Measurements from ENCODE around the gene TGFBR3.

The TGFBR3 gene

GRCh38 chr1:91778964-91779363, 107.0 kb downstream of the TGFBR3 start:
- Histone ChIP-seq H3K4me3 (ENCODE audit: low read length) (no peak overlapping the region), H3K4me1 (ENCODE audit: control insufficient read depth, low read depth, low read length) (peaks cover 20% of the 10 kb centered on the region), H3K36me3 (ENCODE audit: control insufficient read depth, low read depth, low read length) (no peaks in the 10 kb centered on the region), H3K27me3 (ENCODE audit: control insufficient read depth, insufficient read depth, low read length) (no peaks in the 10 kb centered on the region), H3K27ac (ENCODE audit: low read length) (peak overlapping the region; percentile 30), H3K9ac (ENCODE audit: low read length) (no peak overlapping the region), H3K9me3 (ENCODE audit: control insufficient read depth, low read depth, low read length) (no peaks in the 10 kb centered on the region)

- H3K4me3 ChIP-seq (ENCODE audit: low read length), result no peak overlapping the region
- H3K4me1 ChIP-seq (ENCODE audit: control insufficient read depth, low read depth, low read length), result peaks cover 20% of the 10 kb centered on the region
- H3K9ac ChIP-seq (ENCODE audit: low read length), result no peak overlapping the region
- H3K36me3 ChIP-seq (ENCODE audit: control insufficient read depth, low read depth, low read length), result no peaks in the 10 kb centered on the region
- H3K27me3 ChIP-seq (ENCODE audit: control insufficient read depth, insufficient read depth, low read length), result no peaks in the 10 kb centered on the region
- no peak overlapping the region for H3K27ac ChIP-seq (ENCODE audit: low read length)
- H3K9me3 ChIP-seq (ENCODE audit: control insufficient read depth, low read depth, low read length), result no peaks in the 10 kb centered on the region
Observed at GRCh38 chr1:91777630-91778300, 108.2 kb downstream of the TGFBR3 start.

- Histone ChIP-seq H3K4me3 (ENCODE audit: low read length) (no peak overlapping the region), H3K9me3 (ENCODE audit: control insufficient read depth, low read depth, low read length) (no peaks in the 10 kb centered on the region), H3K4me1 (ENCODE audit: control insufficient read depth, low read depth, low read length) (peaks cover 20% of the 10 kb centered on the region), H3K36me3 (ENCODE audit: control insufficient read depth, low read depth, low read length) (no peaks in the 10 kb centered on the region), H3K9ac (ENCODE audit: low read length) (no peak overlapping the region), H3K27me3 (ENCODE audit: control insufficient read depth, insufficient read depth, low read length) (no peaks in the 10 kb centered on the region), H3K27ac (ENCODE audit: low read length) (no peak overlapping the region)
Observed at GRCh38 chr1:91777196-91777595, 108.8 kb downstream of the TGFBR3 start.

- Histone ChIP-seq H3K4me1 (ENCODE audit: control insufficient read depth, low read depth, low read length) (peaks cover 20% of the 10 kb centered on the region), H3K9me3 (ENCODE audit: control insufficient read depth, low read depth, low read length) (no peaks in the 10 kb centered on the region), H3K4me3 (ENCODE audit: low read length) (no peak overlapping the region), H3K27ac (ENCODE audit: low read length) (no peak overlapping the region), H3K9ac (ENCODE audit: low read length) (no peak overlapping the region), H3K36me3 (ENCODE audit: control insufficient read depth, low read depth, low read length) (no peaks in the 10 kb centered on the region), H3K27me3 (ENCODE audit: control insufficient read depth, insufficient read depth, low read length) (no peaks in the 10 kb centered on the region)
Observed at GRCh38 chr1:91776068-91776794, 109.7 kb downstream of the TGFBR3 start.

- no peak overlapping the region for H3K4me3 ChIP-seq (ENCODE audit: low read length)
- H3K27ac ChIP-seq (ENCODE audit: low read length), result no peak overlapping the region
- H3K9ac ChIP-seq (ENCODE audit: low read length), result no peak overlapping the region
Observed at GRCh38 chr1:91775227-91775626, 110.7 kb downstream of the TGFBR3 start.

GRCh38 chr1:91774520-91775203, 111.3 kb downstream of the TGFBR3 start:
- Histone ChIP-seq H3K27me3 (ENCODE audit: control insufficient read depth, insufficient read depth, low read length) (no peaks in the 10 kb centered on the region), H3K27ac (ENCODE audit: low read length) (no peak overlapping the region), H3K9ac (ENCODE audit: low read length) (no peak overlapping the region), H3K36me3 (ENCODE audit: control insufficient read depth, low read depth, low read length) (no peaks in the 10 kb centered on the region), H3K4me1 (ENCODE audit: control insufficient read depth, low read depth, low read length) (peaks cover 25% of the 10 kb centered on the region), H3K9me3 (ENCODE audit: control insufficient read depth, low read depth, low read length) (no peaks in the 10 kb centered on the region), H3K4me3 (ENCODE audit: low read length) (no peak overlapping the region)

More at GRCh38 chr1:91775227-91775626, 110.7 kb downstream of the TGFBR3 start:
- no peaks in the 10 kb centered on the region for H3K36me3 ChIP-seq (ENCODE audit: control insufficient read depth, low read depth, low read length)
- no peaks in the 10 kb centered on the region for H3K9me3 ChIP-seq (ENCODE audit: control insufficient read depth, low read depth, low read length)
- peaks cover 20% of the 10 kb centered on the region for H3K4me1 ChIP-seq (ENCODE audit: control insufficient read depth, low read depth, low read length)
- no peaks in the 10 kb centered on the region for H3K27me3 ChIP-seq (ENCODE audit: control insufficient read depth, insufficient read depth, low read length)

- no peaks in the 10 kb centered on the region for H3K36me3 ChIP-seq (ENCODE audit: control insufficient read depth, low read depth, low read length)
- no peak overlapping the region for H3K9ac ChIP-seq (ENCODE audit: low read length)
- peaks cover 7% of the 10 kb centered on the region for H3K4me1 ChIP-seq (ENCODE audit: control insufficient read depth, low read depth, low read length)
- no peaks in the 10 kb centered on the region for H3K27me3 ChIP-seq (ENCODE audit: control insufficient read depth, insufficient read depth, low read length)
- no peaks in the 10 kb centered on the region for H3K9me3 ChIP-seq (ENCODE audit: control insufficient read depth, low read depth, low read length)
- H3K27ac ChIP-seq (ENCODE audit: low read length), result no peak overlapping the region
- H3K4me3 ChIP-seq (ENCODE audit: low read length), result no peak overlapping the region
Observed at GRCh38 chr1:91771717-91772116, 114.2 kb downstream of the TGFBR3 start.

GRCh38 chr1:91770667-91771268, 115.2 kb downstream of the TGFBR3 start:
- Histone ChIP-seq H3K27me3 (ENCODE audit: control insufficient read depth, insufficient read depth, low read length) (no peaks in the 10 kb centered on the region), H3K36me3 (ENCODE audit: control insufficient read depth, low read depth, low read length) (no peaks in the 10 kb centered on the region), H3K4me3 (ENCODE audit: low read length) (no peak overlapping the region), H3K27ac (ENCODE audit: low read length) (no peak overlapping the region), H3K4me1 (ENCODE audit: control insufficient read depth, low read depth, low read length) (peaks cover 7% of the 10 kb centered on the region), H3K9ac (ENCODE audit: low read length) (no peak overlapping the region), H3K9me3 (ENCODE audit: control insufficient read depth, low read depth, low read length) (no peaks in the 10 kb centered on the region)

- no peak overlapping the region for H3K4me3 ChIP-seq (ENCODE audit: low read length)
- no peak overlapping the region for H3K27ac ChIP-seq (ENCODE audit: low read length)
- H3K4me1 ChIP-seq (ENCODE audit: control insufficient read depth, low read depth, low read length), result peaks cover 7% of the 10 kb centered on the region
- no peaks in the 10 kb centered on the region for H3K9me3 ChIP-seq (ENCODE audit: control insufficient read depth, low read depth, low read length)
- H3K27me3 ChIP-seq (ENCODE audit: control insufficient read depth, insufficient read depth, low read length), result no peaks in the 10 kb centered on the region
- H3K9ac ChIP-seq (ENCODE audit: low read length), result no peak overlapping the region
- no peaks in the 10 kb centered on the region for H3K36me3 ChIP-seq (ENCODE audit: control insufficient read depth, low read depth, low read length)
Observed at GRCh38 chr1:91769742-91770141, 116.2 kb downstream of the TGFBR3 start.

GRCh38 chr1:91768786-91769725, 116.9 kb downstream of the TGFBR3 start:
- H3K4me1 ChIP-seq (ENCODE audit: control insufficient read depth, low read depth, low read length), result peaks cover 7% of the 10 kb centered on the region
- no peaks in the 10 kb centered on the region for H3K27me3 ChIP-seq (ENCODE audit: control insufficient read depth, insufficient read depth, low read length)
- no peaks in the 10 kb centered on the region for H3K9me3 ChIP-seq (ENCODE audit: control insufficient read depth, low read depth, low read length)
- H3K27ac ChIP-seq (ENCODE audit: low read length), result no peak overlapping the region
- no peak overlapping the region for H3K4me3 ChIP-seq (ENCODE audit: low read length)
- no peaks in the 10 kb centered on the region for H3K36me3 ChIP-seq (ENCODE audit: control insufficient read depth, low read depth, low read length)
- H3K9ac ChIP-seq (ENCODE audit: low read length), result no peak overlapping the region

Data from iPS-18a (cell line).